HEK293 (cell line): ENCODE data around the gene SLX4.

Experiments
- CTCF ChIA-PET: fragments of 350-600 bp; formaldehyde crosslinking; extraction: SDS; loops from one replicate; lab custom pipeline; 2021; ENCODE audit warnings: antibody characterized with exemption; lab: Yijun Ruan, JAX
- POLR2A ChIA-PET: fragments of 300-600 bp; formaldehyde crosslinking; extraction: SDS; loops from one replicate; lab custom pipeline; 2020; ENCODE audit warnings: antibody characterized with exemption, inconsistent platforms; lab: Yijun Ruan, JAX
- H3K27ac ChIP-seq: fragments of 200-500 bp; sonication (Bioruptor generic); 2 replicates; pipeline ENCODE4 v1.5.1; 2014; ENCODE audit warnings: low read depth, low read length, control low read depth, inconsistent platforms; ENCODE audit errors: extremely low read depth
- H3K36me3 ChIP-seq, 2 experiments: fragments of 200-500 bp in 1 of 2; sonication (Bioruptor generic) in 1 of 2; 1 replicate in 1 of 2; 2 replicates in 1 of 2; pipeline ENCODE4 v1.5.1; 2014 to 2017; ENCODE audit warnings: inconsistent platforms in 2 of 2, low read length in 2 of 2; ENCODE audit not compliant: control insufficient read depth in 2 of 2, insufficient read depth in 1 of 2
- H3K4me1 ChIP-seq: fragments of 200-500 bp; sonication (Bioruptor generic); 2 replicates; pipeline ENCODE4 v1.5.1; 2014; ENCODE audit warnings: mild to moderate bottlenecking, low read length, inconsistent platforms; ENCODE audit not compliant: control insufficient read depth, insufficient read depth
- H3K4me3 ChIP-seq: 2 replicates; pipeline ENCODE4 v1.5.1; 2011; ENCODE audit warnings: low read depth, mild to moderate bottlenecking, control low read depth, low read length, moderate library complexity
- H3K9me3 ChIP-seq: fragments of 200-500 bp; sonication (Bioruptor generic); 2 replicates; pipeline ENCODE4 v1.5.1; 2014; ENCODE audit warnings: low read depth, low read length, inconsistent platforms; ENCODE audit not compliant: control insufficient read depth, insufficient read depth
- EGR2 ChIP-seq: fragments of 450-650 bp; formaldehyde crosslinking; IDR thresholded peaks from 2 replicates; pipeline ENCODE4 v1.5.1; 2016; ENCODE audit warnings: low read depth, missing biosample characterization, missing genetic modification characterization
- HOXA7 ChIP-seq: sonication (generic); formaldehyde crosslinking; IDR thresholded peaks from 2 replicates; pipeline ENCODE4 v1.8.1; 2022; ENCODE audit warnings: missing genetic modification reagents, borderline replicate concordance
- KLF7 ChIP-seq: fragments of 450-650 bp; formaldehyde crosslinking; IDR thresholded peaks from 2 replicates; pipeline ENCODE4 v1.5.1; 2016; ENCODE audit warnings: missing biosample characterization, missing genetic modification characterization, borderline replicate concordance
- MEIS1 ChIP-seq: sonication (generic); formaldehyde crosslinking; IDR thresholded peaks from 2 replicates; pipeline ENCODE4 v1.8.1; 2022; ENCODE audit warnings: missing genetic modification reagents, mild to moderate bottlenecking, borderline replicate concordance
- MZF1 ChIP-seq: fragments of 450-650 bp; formaldehyde crosslinking; IDR thresholded peaks from 2 replicates; pipeline ENCODE4 v1.5.1; 2017; ENCODE audit warnings: missing biosample characterization, missing genetic modification characterization, borderline replicate concordance
- OSR2 ChIP-seq: fragments of 450-650 bp; formaldehyde crosslinking; IDR thresholded peaks from 2 replicates; pipeline ENCODE4 v1.5.1; 2016; ENCODE audit warnings: missing biosample characterization, missing genetic modification characterization
- PBX3 ChIP-seq: sonication (generic); formaldehyde crosslinking; IDR thresholded peaks from 2 replicates; pipeline ENCODE4 v1.8.1; 2022; ENCODE audit warnings: mild to moderate bottlenecking, moderate library complexity, missing genetic modification reagents
- REST ChIP-seq: fragments of 450-650 bp; formaldehyde crosslinking; IDR thresholded peaks from 2 replicates; pipeline ENCODE4 v1.5.1; 2016; ENCODE audit warnings: missing biosample characterization, missing genetic modification characterization
- SALL2 ChIP-seq: fragments of 450-650 bp; formaldehyde crosslinking; IDR thresholded peaks from 2 replicates; pipeline ENCODE4 v1.5.0; 2017; ENCODE audit warnings: missing biosample characterization, mild to moderate bottlenecking, missing genetic modification characterization, borderline replicate concordance
- ZBTB8A ChIP-seq: fragments of 450-650 bp; formaldehyde crosslinking; IDR thresholded peaks from 2 replicates; pipeline ENCODE4 v1.5.1; 2016; ENCODE audit warnings: missing biosample characterization, missing genetic modification characterization
- ZFHX2 ChIP-seq: fragments of 450-650 bp; formaldehyde crosslinking; conservative IDR thresholded peaks from 2 replicates; pipeline ENCODE4 v1.5.1; 2016; ENCODE audit warnings: missing biosample characterization, missing genetic modification characterization
- ZFP3 ChIP-seq: fragments of 450-650 bp; formaldehyde crosslinking; IDR thresholded peaks from 2 replicates; pipeline ENCODE4 v1.5.1; 2016; ENCODE audit warnings: low read depth, missing biosample characterization, missing genetic modification characterization
- ZNF174 ChIP-seq: fragments of 450-650 bp; formaldehyde crosslinking; IDR thresholded peaks from 2 replicates; pipeline ENCODE4 v1.5.0; 2017; ENCODE audit warnings: missing biosample characterization, mild to moderate bottlenecking, missing genetic modification characterization
- ZNF175 ChIP-seq: fragments of 450-650 bp; formaldehyde crosslinking; IDR thresholded peaks from 2 replicates; pipeline ENCODE4 v1.5.1; 2016; ENCODE audit warnings: missing biosample characterization, missing genetic modification characterization
- ZNF202 ChIP-seq: fragments of 450-650 bp; formaldehyde crosslinking; IDR thresholded peaks from 2 replicates; pipeline ENCODE4 v1.5.1; 2016; ENCODE audit warnings: missing biosample characterization, missing genetic modification characterization, borderline replicate concordance
- ZNF221 ChIP-seq: fragments of 450-650 bp; formaldehyde crosslinking; IDR thresholded peaks from 2 replicates; pipeline ENCODE4 v1.5.1; 2017; ENCODE audit warnings: missing biosample characterization, missing genetic modification characterization, borderline replicate concordance
- ZNF23 ChIP-seq: fragments of 450-650 bp; formaldehyde crosslinking; IDR thresholded peaks from 2 replicates; pipeline ENCODE4 v1.5.1; 2016; ENCODE audit warnings: missing biosample characterization, missing genetic modification characterization, borderline replicate concordance
- ZNF26 ChIP-seq: fragments of 450-650 bp; formaldehyde crosslinking; IDR thresholded peaks from 2 replicates; pipeline ENCODE4 v1.5.1; 2016; ENCODE audit warnings: missing biosample characterization, missing genetic modification characterization
- ZNF391 ChIP-seq: fragments of 450-650 bp; formaldehyde crosslinking; IDR thresholded peaks from 2 replicates; pipeline ENCODE4 v1.5.1; 2016; ENCODE audit warnings: low read depth, missing biosample characterization, missing genetic modification characterization, borderline replicate concordance
- ZNF433 ChIP-seq: fragments of 450-650 bp; formaldehyde crosslinking; IDR thresholded peaks from 2 replicates; pipeline ENCODE4 v1.5.1; 2016; ENCODE audit warnings: missing biosample characterization, missing genetic modification characterization, low read depth
- ZNF501 ChIP-seq: fragments of 450-650 bp; formaldehyde crosslinking; IDR thresholded peaks from 2 replicates; pipeline ENCODE4 v1.5.1; 2016; ENCODE audit warnings: missing biosample characterization, missing genetic modification characterization
- ZNF530 ChIP-seq: fragments of 450-650 bp; formaldehyde crosslinking; IDR thresholded peaks from 2 replicates; pipeline ENCODE4 v1.5.1; 2016; ENCODE audit warnings: low read depth, missing biosample characterization, missing genetic modification characterization
- ZNF571 ChIP-seq: fragments of 450-650 bp; formaldehyde crosslinking; IDR thresholded peaks from 2 replicates; pipeline ENCODE4 v1.5.0; 2017; ENCODE audit warnings: missing biosample characterization, missing genetic modification characterization
- ZNF670 ChIP-seq: fragments of 450-650 bp; formaldehyde crosslinking; IDR thresholded peaks from 2 replicates; pipeline ENCODE4 v1.5.1; 2016; ENCODE audit warnings: missing biosample characterization, missing genetic modification characterization, low read depth
- ZNF704 ChIP-seq: fragments of 450-650 bp; formaldehyde crosslinking; IDR thresholded peaks from 2 replicates; pipeline ENCODE4 v1.5.1; 2016; ENCODE audit warnings: missing biosample characterization, missing genetic modification characterization
- ZNF768 ChIP-seq: fragments of 450-650 bp; formaldehyde crosslinking; IDR thresholded peaks from 2 replicates; pipeline ENCODE4 v1.5.1; 2018; ENCODE audit warnings: missing biosample characterization, mild to moderate bottlenecking, missing genetic modification characterization
- ZNF830 ChIP-seq: fragments of 450-650 bp; IDR thresholded peaks from 2 replicates; pipeline ENCODE4 v1.5.0; 2018; ENCODE audit warnings: missing biosample characterization, missing genetic modification characterization, low read depth, mild to moderate bottlenecking, moderate library complexity

The SLX4 gene

GRCh38 chr16:3608069-3608468 is 3.3 kb downstream of the SLX4 start:
- CTCF ChIA-PET = no interaction called here
- Histone ChIP-seq H3K36me3 (peaks cover 0 to 20% of the 10 kb centered on the region in 2 experiments; a peak in 2 of 3 replicates), H3K27ac (no peak overlapping the region), H3K9me3 (no peaks in the 10 kb centered on the region), H3K4me3 (no peak overlapping the region), H3K4me1 (no peaks in the 10 kb centered on the region)
- POLR2A ChIA-PET = no interaction called here
- TF ChIP-seq ZNF571 = no peak
- no peak for TF ChIP-seq ZNF175 (tag by site-specific recombination)
- no peak for TF ChIP-seq HOXA7 (CRISPR knock-in tag)
- no peak for TF ChIP-seq ZNF530 (tag by site-specific recombination)
- TF ChIP-seq ZNF704 (tag by site-specific recombination) = no peak
- no peak for TF ChIP-seq ZNF202
- TF ChIP-seq ZNF670 (tag by site-specific recombination) = no peak
- TF ChIP-seq ZNF221 (tag by site-specific recombination) = no peak
- no peak for TF ChIP-seq ZNF768 (tag by site-specific recombination)
- no peak for TF ChIP-seq MZF1 (tag by site-specific recombination)
- no peak for TF ChIP-seq PBX3 (CRISPR knock-in tag)
- no peak for TF ChIP-seq OSR2
- TF ChIP-seq ZFHX2 (tag by site-specific recombination) = no peak
- no peak for TF ChIP-seq ZNF433
- TF ChIP-seq ZNF26 (tag by site-specific recombination) = no peak
- TF ChIP-seq KLF7 = no peak
- TF ChIP-seq MEIS1 (CRISPR knock-in tag) = no peak
- no peak for TF ChIP-seq ZBTB8A
- TF ChIP-seq ZNF174 (tag by site-specific recombination) = no peak

- no peak overlapping the region for H3K4me3 ChIP-seq
- no peaks in the 10 kb centered on the region for H3K4me1 ChIP-seq
- H3K27ac ChIP-seq = no peak overlapping the region
- H3K36me3 ChIP-seq = peaks cover 0 to 24% of the 10 kb centered on the region in 2 experiments; a peak in 2 of 3 replicates
- ChIA-PET POLR2A (interaction anchor here (0.6 kb wide), 1 partner anchor 1028 kb away, joined by 3 read pairs; no protein-coding TSS in a partner anchor), CTCF (no interaction called here)
- H3K9me3 ChIP-seq = no peaks in the 10 kb centered on the region
- TF ChIP-seq EGR2 (no peak), ZNF202 (no peak), ZNF501 (tag by site-specific recombination) (no peak), SALL2 (tag by site-specific recombination) (no peak), ZFP3 (tag by site-specific recombination) (no peak), ZNF391 (tag by site-specific recombination) (no peak), REST (tag by site-specific recombination) (no peak), ZNF830 (tag by site-specific recombination) (no peak), ZNF23 (tag by site-specific recombination) (no peak)
These were observed 3.8 kb downstream of the SLX4 start for GRCh38 chr16:3607634-3608033.
